Choroid plexus epithelial cell (primary cell): ENCODE data around the gene CR2.

ENCODE experiments used
- DNase-seq: peaks from one replicate; pipeline ENCODE4 v3.0.0-alpha.2; 2010; ENCODE audit warnings: low read depth
- H3K4me3 ChIP-seq: 2 replicates; pipeline ENCODE4 v1.5.1; 2011; ENCODE audit warnings: low read depth, mild to moderate bottlenecking, control low read depth, low read length, moderate library complexity
- CTCF ChIP-seq: conservative IDR thresholded peaks from 2 replicates; pipeline ENCODE4 v1.5.1; 2011; ENCODE audit warnings: low read depth, mild to moderate bottlenecking, control low read depth, inconsistent platforms, low read length, moderate library complexity

CR2 gene

GRCh38 chr1:207440626-207441025, 13.5 kb upstream of the CR2 start:
- H3K4me3 ChIP-seq: no peak overlapping the region
- DNase-seq: no peak
- TF ChIP-seq CTCF: no peak

- no peak overlapping the region for H3K4me3 ChIP-seq
- DNase-seq: no peak
Observed at GRCh38 chr1:207444514-207445217, 9.5 kb upstream of the CR2 start.

GRCh38 chr1:207453710-207454045, 450 bp upstream of the CR2 start:
- TF ChIP-seq CTCF: no peak
- DNase-seq: no peak
- H3K4me3 ChIP-seq: no peak overlapping the region

More at GRCh38 chr1:207444514-207445217, 9.5 kb upstream of the CR2 start:
- no peak for TF ChIP-seq CTCF

GRCh38 chr1:207455183-207455754, 1.1 kb downstream of the CR2 start:
- TF ChIP-seq CTCF: no peak
- H3K4me3 ChIP-seq: no peak overlapping the region
- no peak for DNase-seq

- TF ChIP-seq CTCF: no peak
- DNase-seq: no peak
- H3K4me3 ChIP-seq: no peak overlapping the region
Observed at GRCh38 chr1:207458414-207458813, 4.3 kb downstream of the CR2 start.

GRCh38 chr1:207459008-207459407, 4.9 kb downstream of the CR2 start:
- no peak overlapping the region for H3K4me3 ChIP-seq
- no peak for TF ChIP-seq CTCF
- DNase-seq: no peak

- DNase-seq: no peak
- H3K4me3 ChIP-seq: no peak overlapping the region
Observed at GRCh38 chr1:207461649-207462048, 7.5 kb downstream of the CR2 start.

More at GRCh38 chr1:207461649-207462048, 7.5 kb downstream of the CR2 start:
- TF ChIP-seq CTCF: no peak
